Natural killer cell (primary cell): ENCODE measurements around the gene CCDC182. TPM values are rescaled to one million over a fixed set of nuclear protein-coding genes. Genes with fewer than 3 reads are reported as not detected.

Experiments used
- ATAC-seq, 3 donors: fragments of 150-1000 bp in 2 of 3; fragments of 200-7000 bp in 1 of 3; cut with Tn5 transposase; 1 replicate in 1 of 3; 2 replicates in 2 of 3; pipeline ENCODE4 v1.10.0; 2021; ENCODE audit warnings: mild to moderate bottlenecking in 2 of 3, moderate library complexity in 2 of 3
- DNase-seq, 2 donors: peaks; one replicate each; pipeline versions ENCODE4 v3.0.0 to v3.0.0-alpha.2; 2013 to 2021; ENCODE audit warnings: mixed read lengths in 1 of 2
- H3K27ac ChIP-seq: one replicate; pipeline ENCODE4 v1.5.1; 2013; ENCODE audit warnings: mild to moderate bottlenecking, low read length
- H3K27me3 ChIP-seq: one replicate; pipeline ENCODE4 v1.6.1; 2013; ENCODE audit warnings: low read length; ENCODE audit not compliant: control insufficient read depth, insufficient read depth
- H3K36me3 ChIP-seq: one replicate; pipeline ENCODE4 v1.6.1; 2013; ENCODE audit warnings: low read length; ENCODE audit not compliant: control insufficient read depth, insufficient read depth
- H3K4me1 ChIP-seq: one replicate; pipeline ENCODE4 v1.6.1; 2013; ENCODE audit warnings: low read length; ENCODE audit not compliant: control insufficient read depth, insufficient read depth
- H3K4me3 ChIP-seq: one replicate; pipeline ENCODE4 v1.5.1; 2013; ENCODE audit warnings: low read length
- H3K9me3 ChIP-seq: one replicate; pipeline ENCODE4 v1.6.1; 2013; ENCODE audit warnings: low read length; ENCODE audit not compliant: control insufficient read depth, insufficient read depth
- H3K27ac Mint-ChIP-seq, 2 donors: one replicate each; pipeline ENCODE4 v1.8.0; 2022; ENCODE audit warnings: mild to moderate bottlenecking in 2 of 2, mixed read lengths in 2 of 2, moderate library complexity in 1 of 2
- H3K27me3 Mint-ChIP-seq, 2 donors: one replicate each; pipeline ENCODE4 v1.8.0; 2022; ENCODE audit warnings: low read depth in 2 of 2, mixed read lengths in 2 of 2
- H3K36me3 Mint-ChIP-seq: one replicate; pipeline ENCODE4 v1.8.0; 2022; ENCODE audit warnings: mixed read lengths
- H3K4me1 Mint-ChIP-seq, 2 donors: one replicate each; pipeline ENCODE4 v1.8.0; 2022; ENCODE audit warnings: mixed read lengths in 2 of 2
- H3K4me3 Mint-ChIP-seq: one replicate; pipeline ENCODE4 v1.8.0; 2022; ENCODE audit warnings: mild to moderate bottlenecking, moderate library complexity, mixed read lengths
- H3K9me3 Mint-ChIP-seq, 2 donors: one replicate each; pipeline ENCODE4 v1.8.0; 2022; ENCODE audit warnings: mixed read lengths in 2 of 2
- WGBS: methylation state at CpG from one replicate; pipeline ENCODE4 v1.1.7; 2013; ENCODE audit warnings: missing lambda C conversion rate; ENCODE audit not compliant: insufficient coverage; 5-methylcytosine and 5-hydroxymethylcytosine counted together
- intact Hi-C: fragments of 100-400 bp; cut with micrococcal nuclease; formaldehyde crosslinking; loops from one replicate; pipeline ENCODE4 v1.14.2; 2022
- total RNA-seq, 4 donors: library from RNA; stranded (reverse); fragments of 120-200 nt in 1 of 4; gene quantifications; one replicate each; pipeline versions ENCODE4 v1.2.3 to v1.2.4, GENCODE V29; 2013 to 2022
- TF ChIP-seq, protein P1 (sequence below): fragments of 200-600 bp; IDR thresholded peaks from one replicate; pipeline ENCODE4 v1.8.0; 2022; ENCODE audit warnings: antibody characterized with exemption

Gene CCDC182
- total RNA-seq, 3 donors from 2014 or later (not counting 1 experiment from before 2014, with no cell fraction given): not detected

- Histone ChIP-seq H3K36me3 (no peaks in the 10 kb centered on the region), H3K4me3 (no peak overlapping the region), H3K9me3 (no peaks in the 10 kb centered on the region), H3K27me3 (peaks cover 3% of the 10 kb centered on the region), H3K27ac (no peak overlapping the region), H3K4me1 (no peaks in the 10 kb centered on the region)
- TF ChIP-seq, protein P1, sequence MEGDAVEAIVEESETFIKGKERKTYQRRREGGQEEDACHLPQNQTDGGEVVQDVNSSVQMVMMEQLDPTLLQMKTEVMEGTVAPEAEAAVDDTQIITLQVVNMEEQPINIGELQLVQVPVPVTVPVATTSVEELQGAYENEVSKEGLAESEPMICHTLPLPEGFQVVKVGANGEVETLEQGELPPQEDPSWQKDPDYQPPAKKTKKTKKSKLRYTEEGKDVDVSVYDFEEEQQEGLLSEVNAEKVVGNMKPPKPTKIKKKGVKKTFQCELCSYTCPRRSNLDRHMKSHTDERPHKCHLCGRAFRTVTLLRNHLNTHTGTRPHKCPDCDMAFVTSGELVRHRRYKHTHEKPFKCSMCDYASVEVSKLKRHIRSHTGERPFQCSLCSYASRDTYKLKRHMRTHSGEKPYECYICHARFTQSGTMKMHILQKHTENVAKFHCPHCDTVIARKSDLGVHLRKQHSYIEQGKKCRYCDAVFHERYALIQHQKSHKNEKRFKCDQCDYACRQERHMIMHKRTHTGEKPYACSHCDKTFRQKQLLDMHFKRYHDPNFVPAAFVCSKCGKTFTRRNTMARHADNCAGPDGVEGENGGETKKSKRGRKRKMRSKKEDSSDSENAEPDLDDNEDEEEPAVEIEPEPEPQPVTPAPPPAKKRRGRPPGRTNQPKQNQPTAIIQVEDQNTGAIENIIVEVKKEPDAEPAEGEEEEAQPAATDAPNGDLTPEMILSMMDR: no peak
- H3K9me3 Mint-ChIP-seq: no peaks in the 10 kb centered on the region
- no peak overlapping the region for H3K4me3 Mint-ChIP-seq
- H3K27ac Mint-ChIP-seq: no peak overlapping the region
- H3K36me3 Mint-ChIP-seq: no peaks in the 10 kb centered on the region
- intact Hi-C loops: no loop called here
- peaks cover 24 to 63% of the 10 kb centered on the region in 2 donors for H3K27me3 Mint-ChIP-seq
- no peak for ATAC-seq
- no peaks in the 10 kb centered on the region for H3K4me1 Mint-ChIP-seq
- WGBS: no CpG with 5 or more reads among the region's 1 CpG
- no peak for DNase-seq
Observed at GRCh38 chr17:57715981-57716380, 29.1 kb downstream of the CCDC182 start.

DNA sequence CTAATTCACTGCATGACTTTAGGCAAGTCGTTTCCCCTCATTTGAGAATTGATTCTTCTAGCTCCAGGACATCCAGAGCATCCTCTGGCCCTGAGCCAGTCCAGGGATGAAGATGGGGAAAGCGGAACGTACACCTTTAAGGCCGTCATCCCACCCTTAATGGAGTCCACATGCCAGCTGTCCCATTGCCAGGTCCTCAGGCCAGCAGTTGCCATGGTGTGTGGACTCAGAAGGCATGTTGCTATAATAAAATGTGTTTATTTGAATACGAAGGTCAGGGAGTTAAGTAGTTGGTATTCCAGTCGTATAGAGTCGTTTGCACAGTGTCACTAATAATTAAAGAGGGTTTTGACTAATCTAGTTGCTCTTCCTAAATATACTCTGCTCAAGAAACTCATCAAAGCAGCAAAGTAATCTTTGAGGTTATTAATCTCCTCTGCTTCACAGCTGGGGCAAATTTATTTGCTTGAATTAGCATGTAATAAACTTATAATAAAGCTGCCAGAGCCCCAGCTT is 30.4 kb downstream of the CCDC182 start:
- Histone ChIP-seq H3K4me3 (no peak overlapping the region), H3K36me3 (no peaks in the 10 kb centered on the region), H3K4me1 (no peaks in the 10 kb centered on the region), H3K27me3 (peaks cover 3% of the 10 kb centered on the region), H3K9me3 (no peaks in the 10 kb centered on the region), H3K27ac (no peak overlapping the region)
- intact Hi-C loops: no loop called here
- Mint-ChIP-seq H3K27me3 (peaks cover 29 to 74% of the 10 kb centered on the region in 2 donors), H3K27ac (no peak overlapping the region), H3K4me1 (no peaks in the 10 kb centered on the region), H3K36me3 (no peaks in the 10 kb centered on the region), H3K9me3 (no peaks in the 10 kb centered on the region), H3K4me3 (no peak overlapping the region)
- TF ChIP-seq, protein P1: no peak
- WGBS: 79% methylated on average over 5 of the region's 7 CpGs
- ATAC-seq (no peak), DNase-seq (no peak)

GRCh38 chr17:57713140-57713539 is 32.0 kb downstream of the CCDC182 start:
- no peaks in the 10 kb centered on the region for H3K9me3 Mint-ChIP-seq
- no peaks in the 10 kb centered on the region for H3K36me3 ChIP-seq
- intact Hi-C loops: no loop called here
- no peaks in the 10 kb centered on the region for H3K9me3 ChIP-seq
- H3K27me3 ChIP-seq: peaks cover 3% of the 10 kb centered on the region
- H3K27me3 Mint-ChIP-seq: peaks cover 33 to 65% of the 10 kb centered on the region in 2 donors
- ATAC-seq (no peak), DNase-seq (no peak)
- no peaks in the 10 kb centered on the region for H3K36me3 Mint-ChIP-seq
- TF ChIP-seq, protein P1: no peak
- H3K4me3 ChIP-seq: no peak overlapping the region
- no peaks in the 10 kb centered on the region for H3K4me1 ChIP-seq
- H3K27ac ChIP-seq: no peak overlapping the region
- H3K4me3 Mint-ChIP-seq: no peak overlapping the region
- H3K4me1 Mint-ChIP-seq: no peaks in the 10 kb centered on the region
- no peak overlapping the region for H3K27ac Mint-ChIP-seq
- WGBS: 89% methylated on average over 6 of the region's 7 CpGs

DNA sequence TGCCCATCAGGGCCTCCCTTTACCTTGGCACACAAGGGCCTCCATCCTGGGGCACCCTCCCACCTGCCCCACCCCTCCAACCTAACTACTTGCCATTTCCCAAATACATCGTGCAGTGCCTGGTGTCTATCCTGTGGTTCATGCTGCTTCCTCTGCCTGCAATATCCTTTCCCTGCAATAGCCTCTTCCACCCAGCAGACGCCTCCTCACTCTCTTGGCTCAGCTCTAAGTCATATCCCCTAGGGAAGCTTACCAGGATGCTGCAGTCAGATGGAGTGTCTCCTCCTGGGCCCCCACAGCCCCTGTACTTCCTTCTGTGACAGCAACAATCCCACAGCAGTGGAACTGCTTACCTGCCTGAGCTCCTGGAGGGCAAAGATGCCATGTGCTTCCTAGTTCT is 36.7 kb downstream of the CCDC182 start:
- no peak overlapping the region for H3K27ac Mint-ChIP-seq
- H3K36me3 ChIP-seq: no peaks in the 10 kb centered on the region

More for the DNA sequence above, 36.7 kb downstream of the CCDC182 start:
- TF ChIP-seq, protein P1: no peak
- Histone ChIP-seq H3K4me1 (no peaks in the 10 kb centered on the region), H3K9me3 (no peaks in the 10 kb centered on the region), H3K27me3 (no peaks in the 10 kb centered on the region), H3K4me3 (no peak overlapping the region), H3K27ac (no peak overlapping the region)
- ATAC-seq (no peak), DNase-seq (no peak)
- no peaks in the 10 kb centered on the region for H3K4me1 Mint-ChIP-seq
- no peaks in the 10 kb centered on the region for H3K36me3 Mint-ChIP-seq
- no peak overlapping the region for H3K4me3 Mint-ChIP-seq
- peaks cover 19 to 33% of the 10 kb centered on the region in 2 donors for H3K27me3 Mint-ChIP-seq
- intact Hi-C loops: no loop called here
- H3K9me3 Mint-ChIP-seq: no peaks in the 10 kb centered on the region
- 33% methylated on average over 2 of the region's 2 CpGs for WGBS
